Liver (tissue), 9 donors: ENCODE measurements around the gene SNRPB2. TPM values are rescaled to one million over a fixed set of nuclear protein-coding genes. Genes with fewer than 3 reads are reported as not detected.

Experiments
- DNase-seq: peaks from one replicate; pipeline ENCODE4 v3.0.0-alpha.2; 2017; ENCODE audit warnings: low spot score
- H3K27ac ChIP-seq, 2 donors: one replicate each; pipeline ENCODE4 v1.7.0; 2013; ENCODE audit warnings: inconsistent platforms in 2 of 2, low read length in 2 of 2, control low read depth in 1 of 2, low read depth in 1 of 2, mild to moderate bottlenecking in 1 of 2
- H3K27me3 ChIP-seq, 4 donors: one replicate each; pipeline versions ENCODE4 v1.6.1 to v1.7.0; 2013; ENCODE audit warnings: low read length in 3 of 4, inconsistent platforms in 1 of 4, mild to moderate bottlenecking in 1 of 4, moderate library complexity in 1 of 4; ENCODE audit not compliant: control insufficient read depth in 4 of 4, insufficient read depth in 4 of 4
- H3K36me3 ChIP-seq, 4 donors: one replicate each; pipeline versions ENCODE4 v1.6.1 to v1.7.0; 2013; ENCODE audit warnings: low read length in 3 of 4, mild to moderate bottlenecking in 3 of 4, low read depth in 1 of 4, moderate library complexity in 1 of 4; ENCODE audit not compliant: control insufficient read depth in 4 of 4, insufficient read depth in 3 of 4
- H3K4me1 ChIP-seq, 4 donors: one replicate each; pipeline versions ENCODE4 v1.6.1 to v1.7.0; 2013; ENCODE audit warnings: low read length in 3 of 4, mild to moderate bottlenecking in 3 of 4, moderate library complexity in 1 of 4; ENCODE audit not compliant: control insufficient read depth in 4 of 4, insufficient read depth in 4 of 4
- H3K4me3 ChIP-seq, 3 donors: one replicate each; pipeline versions ENCODE4 v1.6.1 to v1.7.0; 2013; ENCODE audit warnings: low read length in 3 of 3, control low read depth in 1 of 3, low read depth in 1 of 3, mild to moderate bottlenecking in 1 of 3
- H3K9ac ChIP-seq, 2 donors: one replicate each; pipeline ENCODE4 v1.7.0; 2013; ENCODE audit warnings: low read length in 2 of 2, mild to moderate bottlenecking in 2 of 2, moderate library complexity in 2 of 2, control low read depth in 1 of 2, low read depth in 1 of 2
- H3K9me3 ChIP-seq, 4 donors: one replicate each; pipeline versions ENCODE4 v1.6.1 to v1.7.0; 2013; ENCODE audit warnings: low read length in 3 of 4; ENCODE audit not compliant: control insufficient read depth in 4 of 4
- ATF3 ChIP-seq: IDR thresholded peaks from 2 replicates; pipeline ENCODE4 v1.6.1; 2016; ENCODE audit warnings: antibody characterized with exemption
- EGR1 ChIP-seq, 2 donors: IDR thresholded peaks; 2 replicates each; pipeline ENCODE4 v1.6.1; 2016 to 2018; ENCODE audit warnings: antibody characterized with exemption in 2 of 2, low read depth in 2 of 2
- FOXA2 ChIP-seq: IDR thresholded peaks from 2 replicates; pipeline ENCODE4 v1.6.1; 2016; ENCODE audit warnings: antibody characterized with exemption
- GABPA ChIP-seq, 2 donors: IDR thresholded peaks in 1 of 2; conservative IDR thresholded peaks in 1 of 2; 2 replicates each; pipeline ENCODE4 v1.6.1; 2016; ENCODE audit warnings: antibody characterized with exemption in 2 of 2, mild to moderate bottlenecking in 1 of 2, moderate library complexity in 1 of 2
- HNF4A ChIP-seq, 2 donors: conservative IDR thresholded peaks; 2 replicates each; pipeline ENCODE4 v1.6.1; 2016; ENCODE audit warnings: antibody characterized with exemption in 2 of 2, mild to moderate bottlenecking in 2 of 2
- HNF4G ChIP-seq: IDR thresholded peaks from 2 replicates; pipeline ENCODE4 v1.6.1; 2016; ENCODE audit warnings: antibody characterized with exemption
- JUND ChIP-seq, 2 donors: IDR thresholded peaks; 2 replicates each; pipeline ENCODE4 v1.6.1; 2016; ENCODE audit warnings: antibody characterized with exemption in 2 of 2
- MAX ChIP-seq: IDR thresholded peaks from 2 replicates; pipeline ENCODE4 v1.6.1; 2016; ENCODE audit warnings: antibody characterized with exemption
- NR2F2 ChIP-seq: IDR thresholded peaks from 2 replicates; pipeline ENCODE4 v1.6.1; 2016; ENCODE audit warnings: antibody characterized with exemption
- RAD21 ChIP-seq, 2 donors: IDR thresholded peaks; 2 replicates each; pipeline ENCODE4 v1.6.1; 2016; ENCODE audit warnings: antibody characterized with exemption in 2 of 2, mild to moderate bottlenecking in 2 of 2
- REST ChIP-seq: IDR thresholded peaks from 2 replicates; pipeline ENCODE4 v1.6.1; 2016; ENCODE audit warnings: antibody characterized with exemption, mild to moderate bottlenecking
- RXRA ChIP-seq, 2 donors: IDR thresholded peaks; 2 replicates each; pipeline ENCODE4 v1.6.1; 2017 to 2018; ENCODE audit warnings: antibody characterized with exemption in 2 of 2, mild to moderate bottlenecking in 1 of 2
- TAF1 ChIP-seq: conservative IDR thresholded peaks from 2 replicates; pipeline ENCODE4 v1.6.1; 2016; ENCODE audit warnings: antibody characterized with exemption, mild to moderate bottlenecking
- YY1 ChIP-seq: IDR thresholded peaks from 2 replicates; pipeline ENCODE4 v1.6.1; 2016; ENCODE audit warnings: antibody characterized with exemption, mild to moderate bottlenecking
- ZBTB33 ChIP-seq: IDR thresholded peaks from 2 replicates; pipeline ENCODE4 v1.6.1; 2016; ENCODE audit warnings: antibody characterized with exemption
- polyA plus RNA-seq, 2 donors: library from polyadenylated mRNA; stranded (reverse) in 1 of 2; unstranded in 1 of 2; fragments of 200-250 nt in 1 of 2; fragments of >200 nt in 1 of 2; fragmentation: Nextera tagmentation in 1 of 2; extraction: Ambion mirVana in 1 of 2; gene quantifications; one replicate each; pipeline versions ENCODE4 v1.2.1 to v1.2.3, GENCODE V29; 2013 to 2015
- total RNA-seq, 2 donors: library from RNA; depleted of rRNA; stranded (reverse); fragments of >200 nt; gene quantifications; one replicate each; pipeline ENCODE4 v1.2.3, GENCODE V29; 2014
- donor health status: healthy.
- donor health status: healthy.
- donor health status: healthy.
- donor health status: healthy.
- donor health status: healthy.

SNRPB2 gene
- total and polyA plus RNA-seq, 4 donors: 13.9 to 36.0 (median 21.0) TPM

GRCh38 chr20:16708602-16709001 is 21.2 kb upstream of the SNRPB2 start:
- H3K9me3 ChIP-seq: peaks cover 0 to 5% (median 0%) of the 10 kb centered on the region in 4 donors
- TF ChIP-seq EGR1 (IDR thresholded peaks at IDR 0.05; ENCODE audit: low read depth in 2 of 2): no peak
- TF ChIP-seq HNF4G: no peak
- no peak for TF ChIP-seq FOXA2
- no peak for TF ChIP-seq TAF1
- TF ChIP-seq ATF3: no peak
- TF ChIP-seq RXRA (IDR thresholded peaks at IDR 0.05): no peak
- TF ChIP-seq REST: no peak
- TF ChIP-seq ZBTB33: no peak
- no peak for TF ChIP-seq NR2F2
- no peak for TF ChIP-seq HNF4A (conservative IDR thresholded peaks at IDR 0.05)
- TF ChIP-seq MAX: no peak
- no peak for TF ChIP-seq RAD21 (IDR thresholded peaks at IDR 0.05)
- H3K4me3 ChIP-seq: no peak overlapping the region
- no peaks in the 10 kb centered on the region for H3K36me3 ChIP-seq
- no peaks in the 10 kb centered on the region for H3K4me1 ChIP-seq
- DNase-seq: no peak
- H3K9ac ChIP-seq: no peak overlapping the region
- H3K27me3 ChIP-seq: peaks cover 0 to 8% (median 0%) of the 10 kb centered on the region in 4 donors
- H3K27ac ChIP-seq: no peak overlapping the region

- no peak overlapping the region for H3K9ac ChIP-seq
- no peaks in the 10 kb centered on the region for H3K4me1 ChIP-seq
- no peak for TF ChIP-seq RAD21 (IDR thresholded peaks at IDR 0.05)
- no peak for TF ChIP-seq EGR1 (IDR thresholded peaks at IDR 0.05; ENCODE audit: low read depth in 2 of 2)
- TF ChIP-seq JUND (IDR thresholded peaks at IDR 0.05): no peak
- no peak for TF ChIP-seq NR2F2
- TF ChIP-seq GABPA (IDR thresholded peaks at IDR 0.05 in 1 of 2, conservative IDR thresholded peaks at IDR 0.05 in 1 of 2): no peak
- no peak for TF ChIP-seq FOXA2
- TF ChIP-seq ATF3: no peak
- TF ChIP-seq REST: no peak
- TF ChIP-seq YY1: no peak
- DNase-seq: no peak
- no peak overlapping the region for H3K4me3 ChIP-seq
- H3K27ac ChIP-seq: no peak overlapping the region
- peaks cover 0 to 8% (median 0%) of the 10 kb centered on the region in 4 donors for H3K27me3 ChIP-seq
- H3K36me3 ChIP-seq: no peaks in the 10 kb centered on the region
- peaks cover 0 to 5% (median 0%) of the 10 kb centered on the region in 4 donors for H3K9me3 ChIP-seq
Observed at GRCh38 chr20:16709017-16709416, 20.8 kb upstream of the SNRPB2 start.
